GM12865 (cell line): ENCODE measurements around the gene AGK.

Experiments
- DNase-seq: peaks from one replicate; pipeline ENCODE4 v3.0.0; 2010; ENCODE audit warnings: low read depth
- H3K4me3 ChIP-seq: 2 replicates; pipeline ENCODE4 v1.5.1; 2011; ENCODE audit warnings: mild to moderate bottlenecking, low read depth, low read length, control low read depth
- CTCF ChIP-seq: IDR thresholded peaks from 2 replicates; pipeline ENCODE4 v1.5.1; 2011; ENCODE audit warnings: low read length, control low read depth, low read depth, inconsistent platforms; ENCODE audit not compliant: insufficient read depth; ENCODE audit errors: missing control alignments

AGK gene

GRCh38 chr7:141515941-141516340, 35.3 kb upstream of the AGK start:
- no peak for DNase-seq
- no peak overlapping the region for H3K4me3 ChIP-seq
- no peak for TF ChIP-seq CTCF

GRCh38 chr7:141519623-141520022, 31.6 kb upstream of the AGK start:
- no peak for TF ChIP-seq CTCF
- DNase-seq, result peak; percentile 26
- no peak overlapping the region for H3K4me3 ChIP-seq

- TF ChIP-seq CTCF, result no peak
- H3K4me3 ChIP-seq, result no peak overlapping the region
- DNase-seq, result peak; percentile 47
These were observed 28.4 kb upstream of the AGK start for GRCh38 chr7:141522657-141523342.

GRCh38 chr7:141525973-141526514, 25.2 kb upstream of the AGK start:
- TF ChIP-seq CTCF, result no peak
- no peak for DNase-seq
- no peak overlapping the region for H3K4me3 ChIP-seq

- H3K4me3 ChIP-seq, result no peak overlapping the region
- no peak for TF ChIP-seq CTCF
- no peak for DNase-seq
These were observed 24.1 kb upstream of the AGK start for GRCh38 chr7:141527076-141527475.

- H3K4me3 ChIP-seq, result no peak overlapping the region
- DNase-seq, result no peak
- TF ChIP-seq CTCF, result no peak
These were observed 22.8 kb upstream of the AGK start for GRCh38 chr7:141528399-141528798.
